GM12891 (cell line): ENCODE measurements around the gene ALDH4A1.

Source experiments
- PAX5 ChIP-seq: IDR thresholded peaks from 2 replicates; pipeline ENCODE4 v1.6.1; 2011; ENCODE audit warnings: low read length, moderate library complexity, mild to moderate bottlenecking; ENCODE audit not compliant: insufficient read depth, severe bottlenecking
- POLR2A ChIP-seq: IDR thresholded peaks from 2 replicates; pipeline ENCODE4 v1.6.1; 2011; ENCODE audit warnings: low read depth, low read length, control low read depth
- POLR2AphosphoS5 ChIP-seq: IDR thresholded peaks from 2 replicates; pipeline ENCODE4 v1.6.1; 2011; ENCODE audit warnings: low read depth, low read length, control low read depth
- TAF1 ChIP-seq: IDR thresholded peaks from 2 replicates; pipeline ENCODE4 v1.6.1; 2011; ENCODE audit warnings: low read depth, low read length, control low read depth

- TF ChIP-seq TAF1: no peak
- no peak for TF ChIP-seq POLR2A
- no peak for TF ChIP-seq POLR2AphosphoS5
- TF ChIP-seq PAX5: no peak
Observed at GRCh38 chr1:18861082-18861481, 41.3 kb downstream of the ALDH4A1 start.
